Left ventricle myocardium inferior (tissue), 1 donor: ENCODE results near the gene PTPRS. TPM values are rescaled to one million over a fixed set of nuclear protein-coding genes. Genes with fewer than 3 reads are reported as not detected.

Experiments
- DNase-seq: peaks from one replicate; pipeline ENCODE4 v3.0.0-alpha.2; 2020
- H3K27ac ChIP-seq: fragments of 200-600 bp; replicated peaks from 2 replicates; pipeline ENCODE4 v1.8.0; 2021
- H3K27me3 ChIP-seq: fragments of 200-600 bp; 2 replicates; pipeline ENCODE4 v1.8.0; 2021; ENCODE audit warnings: low read depth
- H3K36me3 ChIP-seq: fragments of 200-600 bp; 2 replicates; pipeline ENCODE4 v1.8.0; 2021
- H3K4me1 ChIP-seq: fragments of 200-600 bp; 2 replicates; pipeline ENCODE4 v1.8.0; 2021
- H3K4me3 ChIP-seq: fragments of 200-600 bp; 2 replicates; pipeline ENCODE4 v1.8.0; 2021; ENCODE audit warnings: mild to moderate bottlenecking, moderate library complexity
- H3K9me3 ChIP-seq: fragments of 200-600 bp; replicated peaks from 2 replicates; pipeline ENCODE4 v1.8.0; 2021
- CTCF ChIP-seq: fragments of 200-600 bp; IDR thresholded peaks from 2 replicates; pipeline ENCODE4 v1.8.0; 2021; ENCODE audit warnings: antibody characterized with exemption, mild to moderate bottlenecking, borderline replicate concordance
- intact Hi-C: fragments of 100-400 bp; cut with micrococcal nuclease; formaldehyde crosslinking; loops from one replicate; pipeline ENCODE4 v1.11.0; 2022
- total RNA-seq: library from RNA; stranded (reverse); fragmentation: NEBNext Ultra II Directional; extraction: Animal tissue kit (Norgen Biotek cat#: 25700); gene quantifications from one replicate; pipeline ENCODE4 v1.2.1, GENCODE V29; 2021
- donor health status: DM: no; HTN: yes; CAD: no; lungs with severe emphysema.

The PTPRS gene
- total RNA-seq, 1 donor from 2014 or later, result 40.0 TPM

GRCh38 chr19:5355076-5355475, 14.5 kb upstream of the PTPRS start:
- H3K27ac ChIP-seq, result no peak overlapping the region
- TF ChIP-seq CTCF, result no peak
- H3K4me3 ChIP-seq, result no peak overlapping the region
- no peaks in the 10 kb centered on the region for H3K9me3 ChIP-seq
- intact Hi-C loops, result no loop called here
- no peak for DNase-seq
- H3K4me1 ChIP-seq, result no peaks in the 10 kb centered on the region
- no peaks in the 10 kb centered on the region for H3K36me3 ChIP-seq
- peaks cover 97% of the 10 kb centered on the region for H3K27me3 ChIP-seq

GRCh38 chr19:5354403-5354802, 13.8 kb upstream of the PTPRS start:
- Histone ChIP-seq H3K36me3 (no peaks in the 10 kb centered on the region), H3K4me1 (no peaks in the 10 kb centered on the region), H3K27ac (no peak overlapping the region), H3K4me3 (no peak overlapping the region), H3K9me3 (no peaks in the 10 kb centered on the region), H3K27me3 (peaks cover 97% of the 10 kb centered on the region)
- intact Hi-C loops, result no loop called here
- no peak for TF ChIP-seq CTCF
- no peak for DNase-seq

- intact Hi-C loops, result no loop called here
- Histone ChIP-seq H3K27ac (no peak overlapping the region), H3K4me3 (no peak overlapping the region), H3K4me1 (no peaks in the 10 kb centered on the region), H3K9me3 (peaks cover 8% of the 10 kb centered on the region), H3K36me3 (no peaks in the 10 kb centered on the region), H3K27me3 (peaks cover 92% of the 10 kb centered on the region)
- TF ChIP-seq CTCF, result no peak
- DNase-seq, result no peak
Observed at GRCh38 chr19:5352229-5352763, 11.7 kb upstream of the PTPRS start.

GRCh38 chr19:5351731-5352228, 11.2 kb upstream of the PTPRS start:
- no peaks in the 10 kb centered on the region for H3K4me1 ChIP-seq
- no peak overlapping the region for H3K27ac ChIP-seq
- no peaks in the 10 kb centered on the region for H3K36me3 ChIP-seq
- TF ChIP-seq CTCF, result no peak
- intact Hi-C loops, result no loop called here
- no peak overlapping the region for H3K4me3 ChIP-seq
- peaks cover 13% of the 10 kb centered on the region for H3K9me3 ChIP-seq
- H3K27me3 ChIP-seq, result peaks cover 88% of the 10 kb centered on the region
- no peak for DNase-seq

GRCh38 chr19:5349041-5349440, 8.4 kb upstream of the PTPRS start:
- intact Hi-C loops, result no loop called here
- no peak overlapping the region for H3K4me3 ChIP-seq
- H3K27ac ChIP-seq, result no peak overlapping the region
- DNase-seq, result no peak
- peaks cover 13% of the 10 kb centered on the region for H3K9me3 ChIP-seq
- H3K4me1 ChIP-seq, result no peaks in the 10 kb centered on the region
- no peak for TF ChIP-seq CTCF
- peaks cover 84% of the 10 kb centered on the region for H3K27me3 ChIP-seq
- no peaks in the 10 kb centered on the region for H3K36me3 ChIP-seq
